HG03432 (cell line): ENCODE measurements around the gene ABCD2.
"Not testable (repeated sequence)": the region's sequence is repeated elsewhere in the genome, so short reads cannot be mapped to it uniquely, and the experiment has no call there.

Source experiments
- ATAC-seq: cut with Tn5 transposase; IDR thresholded peaks from one replicate; pipeline ENCODE4 v1.9.1; 2021; ENCODE audit warnings: mild to moderate bottlenecking, moderate library complexity; ENCODE audit not compliant: unreplicated experiment

The ABCD2 gene

GRCh38 chr12:39613525-39613924 is 6.1 kb downstream of the ABCD2 start:
- no peak for ATAC-seq

GRCh38 chr12:39612250-39612649 is 7.4 kb downstream of the ABCD2 start:
- ATAC-seq = no peak

GRCh38 chr12:39611818-39612217 is 7.8 kb downstream of the ABCD2 start:
- no peak for ATAC-seq

GRCh38 chr12:39610436-39611025 is 9.1 kb downstream of the ABCD2 start:
- no peak for ATAC-seq

- ATAC-seq = no peak
Measured at GRCh38 chr12:39606712-39607423, 12.7 kb downstream of the ABCD2 start.

GRCh38 chr12:39605996-39606395 is 13.6 kb downstream of the ABCD2 start:
- no peak for ATAC-seq

GRCh38 chr12:39605501-39605900 is 14.1 kb downstream of the ABCD2 start:
- no peak for ATAC-seq

- ATAC-seq = no peak
Measured at GRCh38 chr12:39603065-39603464, 16.5 kb downstream of the ABCD2 start.

- ATAC-seq = not testable (repeated sequence)
Measured at GRCh38 chr12:39601951-39602350, 17.7 kb downstream of the ABCD2 start.

- ATAC-seq = no peak
Measured at GRCh38 chr12:39595928-39596327, 23.7 kb downstream of the ABCD2 start.

GRCh38 chr12:39592295-39592694 is 27.3 kb downstream of the ABCD2 start:
- ATAC-seq = no peak

- ATAC-seq = no peak
Measured at GRCh38 chr12:39588348-39588747, 31.3 kb downstream of the ABCD2 start.

- peak; percentile 87 for ATAC-seq
Measured at GRCh38 chr12:39587225-39587624, 32.4 kb downstream of the ABCD2 start.

- ATAC-seq = no peak
Measured at GRCh38 chr12:39586816-39587215, 32.8 kb downstream of the ABCD2 start.

GRCh38 chr12:39581592-39581991 is 38.0 kb downstream of the ABCD2 start:
- no peak for ATAC-seq

GRCh38 chr12:39575498-39575875 is 44.1 kb downstream of the ABCD2 start:
- ATAC-seq = no peak

- no peak for ATAC-seq
Measured at GRCh38 chr12:39574785-39575497, 44.7 kb downstream of the ABCD2 start.

- no peak for ATAC-seq
Measured at GRCh38 chr12:39574378-39574777, 45.2 kb downstream of the ABCD2 start.

GRCh38 chr12:39573971-39574370 is 45.6 kb downstream of the ABCD2 start:
- no peak for ATAC-seq

GRCh38 chr12:39572551-39572950 is 47.1 kb downstream of the ABCD2 start:
- no peak for ATAC-seq

- no peak for ATAC-seq
Measured at GRCh38 chr12:39571351-39571750, 48.3 kb downstream of the ABCD2 start.

GRCh38 chr12:39553476-39553875 is 66.1 kb downstream of the ABCD2 start:
- no peak for ATAC-seq
